NCI-H446 (cell line): Measurements from ENCODE around the gene MEGF11.

Experiments
- DNase-seq, 2 experiments: peaks; one replicate each; lab custom pipeline; 2025; lab: John Stamatoyannopoulos, UW

The MEGF11 gene

GRCh38 chr15:66057089-66057488 is 196.5 kb downstream of the MEGF11 start:
- no peak for DNase-seq

GRCh38 chr15:66053991-66054390 is 199.6 kb downstream of the MEGF11 start:
- peak in 1 of 2 experiments; percentile 49 for DNase-seq

GRCh38 chr15:66051833-66052232 is 201.7 kb downstream of the MEGF11 start:
- DNase-seq = no peak

GRCh38 chr15:66050264-66050663 is 203.3 kb downstream of the MEGF11 start:
- DNase-seq = no peak

- DNase-seq = no peak
Observed at GRCh38 chr15:66049353-66049752, 204.2 kb downstream of the MEGF11 start.

- no peak for DNase-seq
Observed at GRCh38 chr15:66047321-66048024, 206.1 kb downstream of the MEGF11 start.

- DNase-seq = no peak
Observed at GRCh38 chr15:66046751-66047150, 206.8 kb downstream of the MEGF11 start.

GRCh38 chr15:66046326-66046725 is 207.2 kb downstream of the MEGF11 start:
- DNase-seq = no peak

- no peak for DNase-seq
Observed at GRCh38 chr15:66045542-66045941, 208.0 kb downstream of the MEGF11 start.

GRCh38 chr15:66044837-66045236 is 208.7 kb downstream of the MEGF11 start:
- no peak for DNase-seq

- peak in 1 of 2 experiments; percentile 21 for DNase-seq
Observed at GRCh38 chr15:66043264-66043663, 210.3 kb downstream of the MEGF11 start.

GRCh38 chr15:66042624-66043023 is 210.9 kb downstream of the MEGF11 start:
- no peak for DNase-seq

- DNase-seq = no peak
Observed at GRCh38 chr15:66041276-66041675, 212.3 kb downstream of the MEGF11 start.

- no peak for DNase-seq
Observed at GRCh38 chr15:66040211-66040892, 213.2 kb downstream of the MEGF11 start.

- DNase-seq = no peak
Observed at GRCh38 chr15:66039117-66039871, 214.3 kb downstream of the MEGF11 start.

GRCh38 chr15:66038387-66039116 is 215.0 kb downstream of the MEGF11 start:
- no peak for DNase-seq

GRCh38 chr15:66036859-66037258 is 216.7 kb downstream of the MEGF11 start:
- no peak for DNase-seq

- no peak for DNase-seq
Observed at GRCh38 chr15:66035901-66036300, 217.6 kb downstream of the MEGF11 start.

- DNase-seq = no peak
Observed at GRCh38 chr15:66033143-66033542, 220.4 kb downstream of the MEGF11 start.

GRCh38 chr15:66032006-66032405 is 221.5 kb downstream of the MEGF11 start:
- DNase-seq = no peak

GRCh38 chr15:66030650-66031049 is 222.9 kb downstream of the MEGF11 start:
- no peak for DNase-seq

- no peak for DNase-seq
Observed at GRCh38 chr15:66029650-66030049, 223.9 kb downstream of the MEGF11 start.
